H1 (cell line): ENCODE results near the gene GNG7. TPM values are rescaled to one million over a fixed set of nuclear protein-coding genes. Genes with fewer than 3 reads are reported as not detected.
A peak's percentile ranks its signal among the peaks of the same experiment; 100 is the strongest.

Experiments used
- CTCF ChIA-PET: fragments of 300-600 bp; sonication (Branson Sonifier 250); formaldehyde crosslinking; loops from one replicate; lab custom pipeline; 2021; ENCODE audit not compliant: partially characterized antibody; lab: Charles Lee
- POLR2A ChIA-PET: fragments of 300-600 bp; sonication (Branson Sonifier 250); formaldehyde crosslinking; loops from one replicate; lab custom pipeline; 2021; ENCODE audit warnings: inconsistent platforms; ENCODE audit not compliant: partially characterized antibody; lab: Charles Lee
- DNase-seq, 2 experiments: peaks; one replicate each; pipeline versions ENCODE4 v3.0.0 to v3.0.0-alpha.2; 2010 to 2022; ENCODE audit warnings: low spot score in 2 of 2, low read depth in 1 of 2, mixed read lengths in 1 of 2
- FAIRE-seq: peaks from 2 replicates; lab custom pipeline; 2011; peaks lifted over from hg19 to GRCh38; lab: Jason Lieb, UNC
- H2AFZ ChIP-seq: 2 replicates; pipeline ENCODE4 v1.8.1; 2012; ENCODE audit warnings: low read length, inconsistent platforms
- H2AK5ac ChIP-seq: 2 replicates; pipeline ENCODE4 v1.6.1; 2013; ENCODE audit warnings: low read depth, low read length
- H2BK120ac ChIP-seq: replicated peaks from 2 replicates; pipeline ENCODE3; 2013; ENCODE audit warnings: low read depth, low read length, inconsistent platforms
- H2BK12ac ChIP-seq: 2 replicates; pipeline ENCODE4 v1.6.1; 2013; ENCODE audit warnings: low read depth, low read length
- H2BK15ac ChIP-seq: 2 replicates; pipeline ENCODE4 v1.6.1; 2013; ENCODE audit warnings: low read length
- H2BK20ac ChIP-seq: 2 replicates; pipeline ENCODE4 v1.6.1; 2013; ENCODE audit warnings: low read length
- H2BK5ac ChIP-seq: 2 replicates; pipeline ENCODE4 v1.6.1; 2013; ENCODE audit warnings: low read depth, low read length
- H3K14ac ChIP-seq: 2 replicates; pipeline ENCODE4 v1.6.1; 2013; ENCODE audit warnings: inconsistent platforms; ENCODE audit not compliant: insufficient read length
- H3K18ac ChIP-seq: 2 replicates; pipeline ENCODE4 v1.6.1; 2013; ENCODE audit warnings: low read length; ENCODE audit errors: extremely low read depth
- H3K23ac ChIP-seq: 2 replicates; pipeline ENCODE4 v1.6.1; 2013; ENCODE audit warnings: inconsistent platforms; ENCODE audit not compliant: insufficient read length
- H3K23me2 ChIP-seq: 2 replicates; pipeline ENCODE4 v1.6.1; 2013; ENCODE audit warnings: low read depth, low read length
- H3K27ac ChIP-seq: 2 replicates; pipeline ENCODE4 v1.6.1; 2011; ENCODE audit warnings: low read depth, low read length, inconsistent platforms
- H3K27me3 ChIP-seq, 4 experiments: replicated peaks in 1 of 4; 1 replicate in 1 of 4; 2 replicates in 3 of 4; pipeline versions ENCODE4 v1.6.1 to v1.8.1; 2011 to 2013; ENCODE audit warnings: low read length in 3 of 4, mild to moderate bottlenecking in 3 of 4, inconsistent platforms in 2 of 4, mixed read lengths in 2 of 4, moderate library complexity in 1 of 4; ENCODE audit not compliant: control insufficient read depth in 3 of 4, insufficient read depth in 3 of 4; ENCODE audit errors: extremely low read depth in 1 of 4
- H3K36me3 ChIP-seq, 4 experiments: 2 replicates each; pipeline versions ENCODE4 v1.6.1 to v1.8.1; 2011 to 2013; ENCODE audit warnings: mild to moderate bottlenecking in 4 of 4, low read length in 3 of 4, moderate library complexity in 2 of 4, control low read depth in 1 of 4, inconsistent platforms in 1 of 4; ENCODE audit not compliant: insufficient read depth in 4 of 4, control insufficient read depth in 2 of 4
- H3K4ac ChIP-seq: replicated peaks from 2 replicates; pipeline ENCODE3; 2013; ENCODE audit warnings: low read length, low read depth, mixed read lengths, inconsistent platforms; ENCODE audit not compliant: insufficient read length
- H3K4me1 ChIP-seq, 4 experiments: replicated peaks in 1 of 4; 1 replicate in 1 of 4; 2 replicates in 3 of 4; pipeline versions ENCODE4 v1.6.1 to v1.8.1; 2011 to 2013; ENCODE audit warnings: low read length in 3 of 4, inconsistent platforms in 2 of 4, mixed read lengths in 1 of 4; ENCODE audit not compliant: insufficient read depth in 4 of 4, control insufficient read depth in 3 of 4
- H3K4me2 ChIP-seq, 2 experiments: 2 replicates each; pipeline versions ENCODE4 v1.6.1 to v1.8.1; 2011 to 2013; ENCODE audit warnings: low read depth in 2 of 2, low read length in 2 of 2, control low read depth in 1 of 2, inconsistent platforms in 1 of 2, mild to moderate bottlenecking in 1 of 2; ENCODE audit not compliant: insufficient read depth in 1 of 2
- H3K4me3 ChIP-seq, 4 experiments: fragments of 200-600, 300-600 bp in 1 of 4; sonication (generic), shearing (Covaris generic), sonication (Bioruptor Twin) in 1 of 4; 2 replicates each; pipeline versions ENCODE4 v1.5.1 to v1.8.1; 2011 to 2016; ENCODE audit warnings: low read length in 4 of 4, low read depth in 3 of 4, control low read depth in 2 of 4, inconsistent platforms in 2 of 4, mild to moderate bottlenecking in 2 of 4, mixed read lengths in 1 of 4, moderate library complexity in 1 of 4; ENCODE audit not compliant: insufficient read depth in 2 of 4; ENCODE audit errors: extremely low read depth in 1 of 4
- H3K56ac ChIP-seq: replicated peaks from 2 replicates; pipeline ENCODE3; 2013; ENCODE audit warnings: low read depth, mild to moderate bottlenecking, mixed read lengths, low read length, inconsistent platforms; ENCODE audit not compliant: insufficient read length
- H3K79me1 ChIP-seq: 2 replicates; pipeline ENCODE4 v1.6.1; 2013; ENCODE audit warnings: low read depth, low read length, control low read depth
- H3K79me2 ChIP-seq, 2 experiments: 2 replicates each; pipeline versions ENCODE4 v1.6.1 to v1.8.1; 2012 to 2013; ENCODE audit warnings: low read length in 2 of 2, mild to moderate bottlenecking in 2 of 2, inconsistent platforms in 1 of 2; ENCODE audit not compliant: insufficient read depth in 2 of 2, control insufficient read depth in 1 of 2
- H3K9ac ChIP-seq, 4 experiments: replicated peaks in 1 of 4; 1 replicate in 1 of 4; 2 replicates in 3 of 4; pipeline versions ENCODE4 v1.6.1 to v1.8.1; 2011 to 2013; ENCODE audit warnings: low read depth in 3 of 4, low read length in 3 of 4, control low read depth in 2 of 4, mild to moderate bottlenecking in 2 of 4, moderate library complexity in 2 of 4, inconsistent platforms in 1 of 4; ENCODE audit errors: extremely low read depth in 1 of 4
- H3K9me3 ChIP-seq, 2 experiments: 2 replicates each; pipeline versions ENCODE4 v1.6.1 to v1.8.1; 2012 to 2013; ENCODE audit warnings: mild to moderate bottlenecking in 2 of 2, moderate library complexity in 2 of 2, control low read depth in 1 of 2, inconsistent platforms in 1 of 2, low read depth in 1 of 2, low read length in 1 of 2, mixed read lengths in 1 of 2; ENCODE audit not compliant: insufficient read depth in 2 of 2
- H4K20me1 ChIP-seq, 2 experiments: replicated peaks in 1 of 2; 2 replicates each; pipeline versions ENCODE3 to v1.8.1; 2011 to 2013; ENCODE audit warnings: inconsistent platforms in 2 of 2, low read length in 2 of 2, mild to moderate bottlenecking in 1 of 2; ENCODE audit not compliant: insufficient read depth in 2 of 2, control insufficient read depth in 1 of 2
- H4K5ac ChIP-seq: 2 replicates; pipeline ENCODE4 v1.6.1; 2013; ENCODE audit warnings: low read length, low read depth, mixed read lengths, inconsistent platforms; ENCODE audit not compliant: insufficient read length
- H4K8ac ChIP-seq: 2 replicates; pipeline ENCODE4 v1.8.0; 2013; ENCODE audit warnings: mild to moderate bottlenecking, moderate library complexity, low read length, inconsistent platforms; ENCODE audit not compliant: insufficient read depth; ENCODE audit errors: extremely low read depth
- H4K91ac ChIP-seq: replicated peaks from 2 replicates; pipeline ENCODE3; 2013; ENCODE audit warnings: low read length, mixed read lengths, inconsistent platforms; ENCODE audit not compliant: insufficient read length
- EZH2 ChIP-seq: fragments of 200-600 bp; sonication (generic); IDR thresholded peaks from 2 replicates; pipeline ENCODE4 v1.7.1; 2012; ENCODE audit warnings: low read depth, mild to moderate bottlenecking, moderate library complexity, low read length, inconsistent platforms; ENCODE audit not compliant: severe bottlenecking
- POLR2AphosphoS5 ChIP-seq: IDR thresholded peaks from 2 replicates; pipeline ENCODE4 v1.6.1; 2011; ENCODE audit warnings: low read depth, low read length
- RFX5 ChIP-seq: IDR thresholded peaks from 2 replicates; pipeline ENCODE4 v1.6.1; 2011; ENCODE audit warnings: low read depth, low read length, improper control_type of control experiment, borderline replicate concordance
- SAP30 ChIP-seq: fragments of 300-600 bp; sonication (generic); IDR thresholded peaks from 2 replicates; pipeline ENCODE4 v1.7.1; 2012; ENCODE audit warnings: low read length, moderate library complexity, mild to moderate bottlenecking, inconsistent platforms; ENCODE audit not compliant: insufficient read depth, insufficient replicate concordance
- SIN3A ChIP-seq, 2 experiments: IDR thresholded peaks in 1 of 2; conservative IDR thresholded peaks in 1 of 2; 2 replicates each; pipeline ENCODE4 v1.6.1; 2011 to 2012; ENCODE audit warnings: low read length in 2 of 2, improper control_type of control experiment in 1 of 2, low read depth in 1 of 2, mild to moderate bottlenecking in 1 of 2
- SRF ChIP-seq: IDR thresholded peaks from 2 replicates; pipeline ENCODE4 v1.6.1; 2011; ENCODE audit warnings: mild to moderate bottlenecking, low read depth, low read length, moderate library complexity
- WGBS, 2 experiments: shearing (Covaris generic) in 1 of 2; methylation state at CpG; one replicate each; pipeline versions ENCODE4 v1.1.6 to v1.1.7; 2013 to 2015; ENCODE audit warnings: low lambda C conversion rate in 2 of 2, mixed read lengths in 2 of 2, inconsistent platforms in 1 of 2, low coverage in 1 of 2, missing lambda C conversion rate in 1 of 2; ENCODE audit not compliant: insufficient replicate concordance in 2 of 2, insufficient coverage in 1 of 2, insufficient read length in 1 of 2; ENCODE audit errors: extremely low coverage in 1 of 2, missing lambda C conversion rate in 1 of 2; 5-methylcytosine and 5-hydroxymethylcytosine counted together
- polyA plus RNA-seq, 7 experiments: library from polyadenylated mRNA; depleted of rRNA in 3 of 7; stranded (reverse) in 5 of 7; unstranded in 2 of 7; fragments of >200 nt in 5 of 7; fragments of 200-250 nt in 2 of 7; gene quantifications; 1 replicate in 5 of 7; 2 replicates in 1 of 7; 4 replicates in 1 of 7; pipeline versions ENCODE4 v1.2.1 to v1.2.3, GENCODE V29; 2011 to 2013; ENCODE audit warnings: missing spikeins in 2 of 7, mixed read lengths in 2 of 7
- total RNA-seq: library from RNA; stranded (reverse); fragmentation: NEBNext Ultra II Directional; extraction: Animal tissue kit (Norgen Biotek cat#: 25700); gene quantifications from 2 replicates; pipeline ENCODE4 v1.2.1, GENCODE V29; 2021

Gene GNG7
- total and polyA plus RNA-seq, 2 of the 8 experiments (the other 6 are each of a cell fraction or from before 2014, with no cell fraction given): 2.8 to 7.8 TPM

DNA sequence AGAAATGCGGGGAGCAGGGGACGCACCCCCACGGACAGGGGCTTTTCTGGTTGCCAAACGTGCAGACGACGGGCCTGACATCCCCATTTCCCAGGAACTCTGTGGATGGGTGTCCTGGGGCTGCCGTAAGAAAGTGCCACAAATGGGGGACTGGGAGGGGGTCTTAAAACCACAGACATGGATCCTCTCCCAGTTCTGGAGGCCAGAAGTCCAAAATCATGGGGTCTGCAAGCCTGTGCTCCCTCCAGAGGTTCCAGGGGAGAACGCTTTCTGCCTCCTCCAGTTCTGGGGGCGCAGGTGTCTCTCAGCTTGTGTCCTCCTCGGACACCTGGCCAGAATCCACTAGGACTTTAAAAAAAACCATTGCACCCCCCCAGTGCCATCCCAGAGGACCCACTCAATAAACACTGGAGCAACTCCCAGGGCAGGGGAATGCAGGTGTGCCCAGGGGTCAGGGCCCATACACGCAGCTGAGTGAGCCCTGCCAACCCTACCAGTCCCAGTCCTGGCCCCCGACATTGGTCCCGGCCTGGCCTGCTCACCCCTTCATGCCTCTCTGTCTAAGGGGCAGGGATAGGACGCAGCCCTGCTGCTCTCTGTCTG is 122.7 kb downstream of the GNG7 start:
- peak overlapping the region; percentile 60; the same call in 1 of the 2 replicates for H2BK12ac ChIP-seq
- no peak overlapping the region; a peak in 1 of 7 replicates for H3K9ac ChIP-seq
- no peaks in the 10 kb centered on the region for H3K79me1 ChIP-seq
- ChIA-PET POLR2A (interaction anchor here (0.7 to 6.9 kb wide), 13 partner anchors 11 to 695 kb away, joined by 3 to 102 read pairs (median 3); partner anchors contain the start of gene GADD45B), CTCF (interaction anchor here (0.7 to 5.8 kb wide), 33 partner anchors 9 to 199 kb away, joined by 3 to 48 read pairs (median 5); partner anchors contain the start of gene GADD45B)
- 0 out of 2 replicates have a peak overlapping the region, but pooled peaks have one; percentile 81 for H2BK15ac ChIP-seq
- DNase-seq (no peak), FAIRE-seq (no peak)
- H2AFZ ChIP-seq: no peak overlapping the region
- H2AK5ac ChIP-seq: no peak overlapping the region
- H4K8ac ChIP-seq: no peak overlapping the region; the same call in 1 of the 2 replicates
- no peak overlapping the region for H3K4ac ChIP-seq
- no peak overlapping the region for H2BK20ac ChIP-seq
- no peak overlapping the region for H3K27ac ChIP-seq
- H3K4me3 ChIP-seq: peak overlapping the region in 3 of 4 experiments; percentile 55 to 71 (median 60); a peak in 4 of 8 replicates
- H2BK120ac ChIP-seq: no peak overlapping the region
- WGBS, 2 experiments: 45% methylated on average over 14 of the region's 14 CpGs; no CpG with 5 or more reads in 1 of the 2 experiments
- peak overlapping the region; percentile 55 for H4K91ac ChIP-seq
- H3K56ac ChIP-seq: no peak overlapping the region
- H2BK5ac ChIP-seq: 0 out of 2 replicates have a peak overlapping the region, but pooled peaks have one; percentile 81
- no peak overlapping the region for H4K5ac ChIP-seq
- peaks cover 3 to 4% of the 10 kb centered on the region in 2 experiments for H4K20me1 ChIP-seq
- H3K27me3 ChIP-seq: no peaks in the 10 kb centered on the region; a peak in 1 of 7 replicates
- H3K79me2 ChIP-seq: no peaks in the 10 kb centered on the region
- H3K4me2 ChIP-seq: peak overlapping the region; percentile 63 to 91; a peak in 2 of 4 replicates
- H3K18ac ChIP-seq: no peak overlapping the region; the same call in 1 of the 2 replicates
- peaks cover 0 to 8% of the 10 kb centered on the region in 2 experiments; a peak in 1 of 4 replicates for H3K9me3 ChIP-seq
- no peak overlapping the region for H3K14ac ChIP-seq
- H3K23me2 ChIP-seq: peaks cover 3% of the 10 kb centered on the region; the same call in 1 of the 2 replicates
- H3K36me3 ChIP-seq: no peaks in the 10 kb centered on the region; a peak in 1 of 8 replicates
- peaks cover 4 to 17% (median 12%) of the 10 kb centered on the region in 4 experiments for H3K4me1 ChIP-seq
- no peak overlapping the region for H3K23ac ChIP-seq
- TF ChIP-seq RFX5 (no peak), EZH2 (no peak), SAP30 (no peak), POLR2AphosphoS5 (no peak), SRF (no peak), SIN3A (conservative IDR thresholded peaks at IDR 0.05 in 1 of 2, IDR thresholded peaks at IDR 0.05 in 1 of 2; ENCODE audit: low read depth in 1 of 2, low read length in 2 of 2) (no peak)
